Measurements from ENCODE around the gene AP5B1.

Gene AP5B1

GRCh38 chr11:65802841-65803240 lies 22.1 kb upstream of the AP5B1 start:
- DNase-seq (ENCODE audit: low read depth in 3 of 3): no peak

GRCh38 chr11:65801153-65801987 lies 20.6 kb upstream of the AP5B1 start:
- no peak for DNase-seq (ENCODE audit: low read depth in 3 of 3)

GRCh38 chr11:65798882-65799281 lies 18.1 kb upstream of the AP5B1 start:
- no peak for DNase-seq (ENCODE audit: low read depth in 3 of 3)

DNA sequence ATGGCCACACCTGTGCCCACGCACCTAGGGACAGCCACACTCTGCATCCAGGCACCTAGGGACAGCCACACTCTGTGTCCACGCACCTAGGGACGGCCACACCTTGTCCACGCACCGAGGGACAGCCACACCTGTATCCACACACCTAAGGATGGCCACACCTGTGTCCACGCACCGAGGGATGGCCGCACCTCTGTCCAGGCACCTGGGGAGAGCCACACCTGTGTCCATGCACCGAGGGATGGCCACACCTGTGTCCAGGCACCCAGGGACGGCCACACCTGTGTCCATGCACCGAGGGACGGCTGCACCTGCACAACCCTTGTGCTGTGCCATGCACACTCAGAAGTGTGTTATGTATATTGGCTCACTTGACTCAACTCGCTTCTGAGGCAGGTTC lies 16.9 kb upstream of the AP5B1 start:
- DNase-seq (ENCODE audit: low read depth in 3 of 3): no peak

GRCh38 chr11:65796726-65797601 lies 16.2 kb upstream of the AP5B1 start:
- DNase-seq (ENCODE audit: low read depth in 3 of 3): no peak

DNA sequence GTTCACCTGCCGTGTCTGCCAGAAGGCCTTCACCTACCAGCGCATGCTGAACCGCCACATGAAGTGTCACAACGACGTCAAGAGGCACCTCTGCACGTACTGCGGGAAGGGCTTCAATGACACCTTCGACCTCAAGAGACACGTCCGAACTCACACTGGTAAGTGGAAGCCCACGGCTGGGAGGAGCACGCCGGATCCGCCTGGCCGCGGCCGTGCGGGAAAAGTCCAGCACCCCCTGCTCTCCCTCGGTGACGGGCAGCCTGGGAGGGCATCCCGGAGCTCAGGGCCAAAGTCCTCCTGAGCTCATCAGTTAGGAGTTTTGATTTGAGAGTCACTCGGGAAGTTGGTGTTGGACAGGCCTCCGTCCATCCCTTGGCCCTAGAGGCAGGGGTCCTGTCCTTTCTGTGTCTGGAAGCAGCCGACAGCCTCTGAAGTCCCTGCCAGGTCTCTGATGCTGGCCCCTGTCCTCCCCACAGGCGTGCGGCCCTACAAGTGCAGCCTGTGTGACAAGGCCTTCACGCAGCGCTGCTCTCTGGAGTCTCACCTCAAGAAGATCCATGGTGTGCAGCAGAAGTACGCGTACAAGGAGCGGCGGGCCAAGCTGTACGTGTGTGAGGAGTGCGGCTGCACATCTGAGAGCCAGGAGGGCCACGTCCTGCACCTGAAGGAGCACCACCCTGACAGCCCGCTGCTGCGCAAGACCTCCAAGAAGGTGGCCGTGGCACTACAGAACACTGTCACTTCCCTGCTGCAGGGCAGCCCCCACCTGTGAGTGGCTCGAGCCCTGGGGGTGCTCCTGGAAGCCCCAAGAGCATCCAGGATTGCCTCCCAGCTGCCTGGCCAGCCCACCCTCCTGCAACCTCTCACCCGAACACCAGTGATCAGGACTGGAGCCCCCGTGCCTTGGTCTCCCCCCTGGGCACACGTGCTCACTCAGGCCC lies 14.1 kb upstream of the AP5B1 start:
- DNase-seq (ENCODE audit: low read depth in 3 of 3): no peak

- no peak for DNase-seq (ENCODE audit: low read depth in 3 of 3)
These were observed 13.0 kb upstream of the AP5B1 start for GRCh38 chr11:65793625-65794400.

DNA sequence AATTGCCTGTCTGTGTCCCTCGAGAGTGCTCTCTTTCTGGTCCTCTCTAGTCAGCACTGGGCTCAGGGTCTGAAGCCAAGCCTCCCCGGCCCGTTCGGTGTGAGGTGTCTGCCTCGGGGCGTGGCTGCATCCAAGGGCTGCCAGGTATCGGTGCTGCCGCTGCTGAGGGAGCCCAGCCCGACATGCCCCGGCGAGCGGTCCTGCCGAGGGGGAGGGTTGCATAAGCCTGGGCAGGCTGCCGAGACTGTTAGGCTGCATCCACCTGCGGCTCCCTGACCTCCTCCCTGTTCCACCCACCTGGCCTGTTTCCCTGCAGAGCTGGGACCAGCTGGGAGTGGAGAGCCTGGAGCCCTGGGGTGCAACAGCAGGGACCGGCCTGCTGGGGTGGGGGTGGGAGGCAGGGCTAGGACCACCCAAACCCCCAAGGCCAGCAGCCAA lies 12.4 kb upstream of the AP5B1 start:
- DNase-seq (ENCODE audit: low read depth in 3 of 3): no peak

GRCh38 chr11:65792456-65792855 lies 11.7 kb upstream of the AP5B1 start:
- DNase-seq (ENCODE audit: low read depth in 3 of 3): no peak

DNA sequence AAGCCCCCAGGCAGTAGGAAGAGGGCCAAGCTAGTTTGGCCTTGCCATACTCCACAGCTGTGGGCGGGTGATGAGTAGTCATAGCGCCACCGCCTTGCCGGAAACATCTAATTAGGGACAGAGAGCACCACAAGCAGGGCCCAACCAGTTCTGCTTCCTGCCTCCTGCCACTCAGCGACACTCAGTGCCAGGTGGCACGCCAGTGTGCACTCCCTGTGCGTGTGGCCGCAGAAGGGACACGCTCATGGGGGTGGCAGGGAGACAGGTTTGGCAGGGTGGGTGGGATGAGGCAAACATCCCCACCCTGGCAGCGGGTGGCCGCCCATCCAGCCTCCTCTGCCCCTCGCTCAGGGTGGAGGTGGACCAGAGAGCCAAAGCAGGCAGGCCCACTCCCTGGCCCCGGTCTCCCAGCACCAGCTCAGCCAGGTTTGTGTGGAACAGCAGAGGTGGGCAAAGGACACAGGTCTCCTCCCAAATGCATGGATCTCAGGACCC lies 11.0 kb upstream of the AP5B1 start:
- DNase-seq (ENCODE audit: low read depth in 3 of 3): peak; percentile 22 to 73 (median 51)

- no peak for DNase-seq (ENCODE audit: low read depth in 3 of 3)
These were observed 10.3 kb upstream of the AP5B1 start for GRCh38 chr11:65790902-65791650.

DNA sequence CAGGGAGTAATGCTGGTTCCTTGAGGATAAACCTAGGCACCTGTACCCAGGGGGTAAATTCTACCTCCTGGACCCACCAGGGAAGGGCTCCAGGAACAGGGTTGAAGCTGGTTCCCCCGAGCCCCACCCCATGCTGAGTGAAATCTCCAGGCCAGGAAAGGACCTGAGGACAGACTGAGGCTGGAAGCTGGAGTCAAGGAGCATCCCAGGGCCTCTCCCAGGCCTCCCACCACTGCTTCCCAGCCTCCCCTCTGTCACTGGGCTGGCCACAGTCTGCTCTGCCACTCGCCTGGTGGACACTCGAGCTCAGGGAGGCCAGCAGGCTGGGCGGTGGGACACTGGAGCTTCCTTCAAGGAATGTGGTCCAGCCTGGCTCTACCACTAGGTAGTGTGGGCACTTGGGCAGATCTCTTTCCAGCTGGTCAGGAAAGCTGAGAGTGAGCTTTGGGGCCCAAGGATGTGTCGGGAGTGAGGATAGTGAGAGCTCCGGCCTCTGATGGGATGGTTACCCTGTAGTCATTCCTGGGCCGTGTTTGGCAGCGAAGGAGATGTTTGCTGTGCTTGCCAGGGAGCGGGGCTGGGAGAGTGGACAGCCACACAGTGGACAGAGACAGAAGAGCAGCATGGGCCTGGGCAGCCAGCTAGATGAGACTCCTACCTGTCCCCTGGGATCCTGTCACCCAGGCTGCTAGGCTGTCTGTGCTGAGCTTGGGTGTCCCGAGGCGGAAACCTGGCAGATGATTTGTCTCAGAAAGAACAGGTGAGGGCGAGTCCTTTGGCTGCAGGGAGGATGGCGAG lies 9.5 kb upstream of the AP5B1 start:
- DNase-seq (ENCODE audit: low read depth in 3 of 3): no peak

DNA sequence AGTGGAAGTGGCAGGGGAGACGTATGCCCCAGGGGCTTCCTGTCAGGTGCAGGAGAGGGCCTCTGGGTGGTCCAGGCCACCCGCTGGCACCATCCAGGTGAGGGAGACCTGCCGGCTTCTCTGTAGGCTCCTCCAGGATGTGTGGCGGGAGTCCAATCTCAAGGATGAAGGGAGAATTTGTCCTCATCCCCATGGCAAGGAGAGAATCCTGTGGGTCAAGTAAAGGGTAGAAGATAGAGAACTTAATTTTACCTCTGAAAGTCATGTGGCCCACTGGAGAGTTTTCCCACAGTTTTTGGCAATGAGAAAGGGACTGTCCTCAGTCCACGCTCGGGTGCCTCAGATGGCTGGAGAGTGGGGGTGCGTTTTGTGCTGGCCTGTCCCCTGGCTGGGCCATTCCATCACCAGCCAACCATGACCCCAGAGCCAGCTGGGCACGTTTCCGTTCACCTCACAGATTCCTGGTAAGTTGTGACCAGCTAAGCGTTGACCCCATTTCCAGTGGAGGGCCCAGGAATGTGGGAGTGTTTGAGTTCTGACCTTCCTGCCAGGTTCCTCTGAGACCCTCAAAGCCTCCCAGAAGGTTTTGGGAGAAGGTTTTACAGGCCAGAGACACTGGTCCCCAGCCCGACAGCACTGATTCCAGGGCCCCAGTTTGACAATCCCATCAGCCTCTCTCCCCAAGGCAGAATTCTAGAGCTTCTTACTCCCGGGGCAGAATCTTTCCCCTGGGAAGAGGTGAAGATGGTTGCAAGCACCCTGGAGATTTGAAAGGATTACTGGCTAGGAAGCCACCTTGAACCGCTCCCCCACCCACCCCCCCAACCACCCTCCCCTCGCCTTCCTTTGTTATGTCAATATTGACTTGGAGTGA lies 8.7 kb upstream of the AP5B1 start:
- no peak for DNase-seq (ENCODE audit: low read depth in 3 of 3)

DNA sequence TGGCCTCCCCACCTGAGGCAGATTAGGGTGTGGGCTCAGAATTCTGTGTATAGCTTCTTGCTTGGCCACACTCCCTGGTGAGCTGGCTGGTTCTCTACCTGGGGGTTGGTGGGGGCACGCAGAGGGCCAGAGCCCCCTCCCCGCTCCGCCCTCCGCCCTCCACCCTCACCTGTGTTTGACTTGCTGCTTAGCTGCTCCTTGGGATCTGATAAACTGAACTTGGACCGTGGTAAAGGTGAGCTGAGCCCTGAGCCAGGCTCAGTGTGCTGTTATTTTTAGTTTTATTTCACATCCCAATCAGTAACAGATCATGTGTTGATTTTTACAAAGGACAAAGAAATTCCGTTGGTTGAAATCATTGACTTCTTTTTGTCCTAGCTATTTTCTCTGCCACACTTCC lies 8.0 kb upstream of the AP5B1 start:
- no peak for DNase-seq (ENCODE audit: low read depth in 3 of 3)

DNA sequence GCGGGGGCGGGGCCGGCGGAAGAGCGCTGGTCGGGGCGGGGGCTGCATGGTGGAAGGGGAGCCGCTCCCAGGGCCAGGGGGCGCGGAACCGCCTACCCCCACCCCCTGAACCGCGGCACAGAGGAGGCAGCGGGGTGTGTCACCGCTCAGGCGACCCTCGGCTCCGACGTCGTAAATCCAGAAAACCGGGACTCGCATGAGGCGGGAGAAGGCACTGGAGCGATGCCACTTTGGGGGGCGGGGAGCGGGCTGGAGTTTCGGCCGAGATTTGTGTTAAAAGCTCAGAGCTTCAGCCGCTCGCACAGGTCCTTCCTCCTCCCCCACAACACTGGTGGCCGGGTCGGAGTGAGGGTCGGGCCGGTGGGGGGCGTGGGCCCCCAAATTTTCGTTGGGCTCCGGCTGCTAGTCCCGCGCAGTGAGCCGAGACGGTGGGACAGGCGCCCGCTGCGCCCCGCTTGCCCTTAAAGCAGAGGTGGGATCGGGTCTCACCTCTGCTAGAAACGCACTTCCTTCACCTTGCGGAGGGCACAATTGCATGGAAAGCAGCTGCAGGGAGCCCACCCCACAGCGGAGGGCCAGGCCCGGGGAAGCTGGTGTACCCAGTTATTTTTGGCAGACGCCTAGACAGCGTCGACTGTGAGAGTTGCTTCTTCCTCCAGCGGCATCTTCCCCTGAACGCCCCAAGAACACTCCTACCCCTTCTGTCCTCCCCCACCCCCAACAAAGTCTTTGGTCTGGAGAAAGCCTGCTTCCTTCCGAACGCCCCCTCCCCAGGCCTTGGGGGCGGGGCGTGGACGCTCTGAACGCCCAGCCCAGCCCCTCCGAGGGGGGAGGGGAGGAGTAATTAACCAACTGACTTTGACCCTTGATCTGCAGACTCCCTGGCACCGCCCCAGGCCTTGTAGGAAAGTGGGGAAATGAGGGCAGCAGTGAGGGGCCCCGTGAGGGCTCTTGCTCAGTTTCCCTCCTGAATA lies 7.2 kb upstream of the AP5B1 start:
- no peak for DNase-seq (ENCODE audit: low read depth in 3 of 3)

DNA sequence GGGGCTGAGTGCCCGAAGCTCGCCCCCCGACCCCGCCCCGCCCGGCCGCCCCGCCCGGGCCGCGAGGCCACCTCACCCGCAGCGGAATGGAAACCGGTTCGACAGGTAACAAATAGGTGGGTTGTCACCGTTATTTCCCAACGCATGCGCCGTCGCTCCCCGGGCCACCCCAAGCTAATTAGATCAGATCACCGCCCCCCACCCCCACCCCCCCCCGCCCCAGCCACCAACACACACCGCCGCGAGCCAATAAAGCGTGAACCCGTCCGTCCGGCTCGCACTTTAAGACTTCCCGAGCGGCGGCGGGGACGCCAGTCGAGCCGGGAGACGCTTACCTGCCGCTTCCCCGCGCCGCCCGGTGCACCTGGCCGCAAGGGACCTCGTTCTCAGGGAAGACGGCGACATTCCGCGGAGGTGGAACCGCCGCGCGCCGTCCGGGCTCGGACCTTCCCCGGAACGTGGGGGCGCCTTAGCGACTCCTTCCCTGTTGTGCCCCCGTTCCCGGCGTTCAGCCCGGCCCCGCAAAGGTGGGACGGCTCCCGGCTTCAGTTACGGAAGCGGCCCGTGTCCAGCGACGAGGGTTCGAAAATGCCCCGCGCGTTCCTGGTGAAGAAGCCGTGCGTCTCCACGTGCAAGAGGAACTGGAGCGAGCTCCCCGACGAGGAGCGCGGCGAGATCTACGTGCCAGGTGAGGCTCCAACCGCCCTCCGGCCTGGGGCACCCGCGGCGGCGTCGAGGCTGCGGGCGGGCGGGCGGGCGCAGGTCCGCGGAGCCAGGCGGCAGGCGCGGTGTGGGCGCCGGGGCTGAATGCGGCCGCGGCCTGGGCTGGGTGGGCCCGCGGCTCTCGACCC lies 6.2 kb upstream of the AP5B1 start, which contains the start of gene OVOL1:
TSS of gene OVOL1 (plus strand) at position 278 of the 851 bp plus-strand sequence. CDS start at position 589, 311 bp downstream.
- DNase-seq (ENCODE audit: low read depth in 3 of 3): no peak

Data from stimulated activated CD4-positive, alpha-beta T cell treated with anti-CD3 and anti-CD28 coated beads, TNF-alpha, amount 100 ng/mL, for 48 hours (primary cell).